HEK293 (cell line): Measurements from ENCODE around the gene TRAPPC12.

Source experiments
- BCL11B ChIP-seq: fragments of 450-650 bp; formaldehyde crosslinking; IDR thresholded peaks from 2 replicates; pipeline ENCODE4 v1.5.1; 2016; ENCODE audit warnings: low read depth, missing biosample characterization, missing genetic modification characterization
- IKZF3 ChIP-seq: fragments of 450-650 bp; IDR thresholded peaks from 2 replicates; pipeline ENCODE4 v1.5.0; 2018; ENCODE audit warnings: missing biosample characterization, mild to moderate bottlenecking, missing genetic modification characterization, moderate library complexity
- YY2 ChIP-seq: fragments of 450-650 bp; formaldehyde crosslinking; IDR thresholded peaks from 2 replicates; pipeline ENCODE4 v1.5.1; 2016; ENCODE audit warnings: missing biosample characterization, missing genetic modification characterization
- ZNF112 ChIP-seq: fragments of 450-650 bp; formaldehyde crosslinking; IDR thresholded peaks from 2 replicates; pipeline ENCODE4 v1.5.0; 2017; ENCODE audit warnings: missing biosample characterization, missing genetic modification characterization
- ZNF133 ChIP-seq: fragments of 450-650 bp; formaldehyde crosslinking; IDR thresholded peaks from 2 replicates; pipeline ENCODE4 v1.5.1; 2016; ENCODE audit warnings: missing biosample characterization, missing genetic modification characterization
- ZNF19 ChIP-seq: fragments of 450-650 bp; formaldehyde crosslinking; IDR thresholded peaks from 2 replicates; pipeline ENCODE4; 2016; ENCODE audit warnings: missing biosample characterization, missing genetic modification characterization, low read depth
- ZNF202 ChIP-seq: fragments of 450-650 bp; formaldehyde crosslinking; IDR thresholded peaks from 2 replicates; pipeline ENCODE4 v1.5.1; 2016; ENCODE audit warnings: missing biosample characterization, missing genetic modification characterization, borderline replicate concordance
- ZNF37A ChIP-seq: fragments of 450-650 bp; IDR thresholded peaks from 2 replicates; pipeline ENCODE4 v1.5.1; 2018; ENCODE audit warnings: missing biosample characterization, missing genetic modification characterization
- ZNF398 ChIP-seq: fragments of 450-650 bp; formaldehyde crosslinking; IDR thresholded peaks from 2 replicates; pipeline ENCODE4 v1.5.1; 2017; ENCODE audit warnings: missing biosample characterization, missing genetic modification characterization
- ZNF571 ChIP-seq: fragments of 450-650 bp; formaldehyde crosslinking; IDR thresholded peaks from 2 replicates; pipeline ENCODE4 v1.5.0; 2017; ENCODE audit warnings: missing biosample characterization, missing genetic modification characterization
- ZNF624 ChIP-seq: fragments of 450-650 bp; formaldehyde crosslinking; IDR thresholded peaks from 2 replicates; pipeline ENCODE4 v1.5.1; 2017; ENCODE audit warnings: missing biosample characterization, missing genetic modification characterization
- ZNF830 ChIP-seq: fragments of 450-650 bp; IDR thresholded peaks from 2 replicates; pipeline ENCODE4 v1.5.0; 2018; ENCODE audit warnings: missing biosample characterization, missing genetic modification characterization, low read depth, mild to moderate bottlenecking, moderate library complexity
- ZSCAN4 ChIP-seq: fragments of 450-650 bp; formaldehyde crosslinking; IDR thresholded peaks from 2 replicates; pipeline ENCODE4 v1.5.1; 2017; ENCODE audit warnings: missing biosample characterization, missing genetic modification characterization
- TF ChIP-seq, protein P1 (sequence below): fragments of 450-650 bp; formaldehyde crosslinking; IDR thresholded peaks from 2 replicates; pipeline ENCODE4 v1.5.1; 2016; ENCODE audit warnings: missing biosample characterization, missing genetic modification characterization, borderline replicate concordance
- TF ChIP-seq, protein P2 (sequence below): fragments of 450-650 bp; formaldehyde crosslinking; optimal IDR thresholded peaks from 2 replicates; pipeline ENCODE3; 2016; ENCODE audit warnings: missing biosample characterization, mild to moderate bottlenecking, missing genetic modification characterization
- TF ChIP-seq, protein P3 (sequence below): fragments of 450-650 bp; formaldehyde crosslinking; IDR thresholded peaks from 2 replicates; pipeline ENCODE4 v1.5.1; 2016; ENCODE audit warnings: missing biosample characterization, missing genetic modification characterization

The TRAPPC12 gene

DNA sequence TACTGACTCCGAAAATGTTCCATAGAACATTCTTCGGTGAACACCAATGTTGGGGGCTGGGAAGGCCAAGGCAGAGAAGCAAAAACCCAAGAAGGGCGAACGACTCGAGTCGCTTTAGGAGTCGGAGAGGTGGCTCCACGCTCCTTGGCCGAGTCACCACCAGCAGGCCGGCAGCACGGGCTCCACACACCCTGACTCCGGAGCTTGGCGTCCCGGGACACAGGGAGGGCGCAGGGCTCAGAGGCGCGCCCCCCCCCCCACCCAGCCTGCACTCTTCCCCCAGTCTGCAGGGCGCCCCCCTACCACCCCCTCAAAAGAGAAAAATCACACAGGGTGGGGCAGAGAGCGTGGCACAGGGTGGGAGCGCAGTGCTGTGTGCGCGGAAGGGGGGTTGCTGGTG lies 147.4 kb downstream of the TRAPPC12 start (continued):
- TF ChIP-seq, protein P1, sequence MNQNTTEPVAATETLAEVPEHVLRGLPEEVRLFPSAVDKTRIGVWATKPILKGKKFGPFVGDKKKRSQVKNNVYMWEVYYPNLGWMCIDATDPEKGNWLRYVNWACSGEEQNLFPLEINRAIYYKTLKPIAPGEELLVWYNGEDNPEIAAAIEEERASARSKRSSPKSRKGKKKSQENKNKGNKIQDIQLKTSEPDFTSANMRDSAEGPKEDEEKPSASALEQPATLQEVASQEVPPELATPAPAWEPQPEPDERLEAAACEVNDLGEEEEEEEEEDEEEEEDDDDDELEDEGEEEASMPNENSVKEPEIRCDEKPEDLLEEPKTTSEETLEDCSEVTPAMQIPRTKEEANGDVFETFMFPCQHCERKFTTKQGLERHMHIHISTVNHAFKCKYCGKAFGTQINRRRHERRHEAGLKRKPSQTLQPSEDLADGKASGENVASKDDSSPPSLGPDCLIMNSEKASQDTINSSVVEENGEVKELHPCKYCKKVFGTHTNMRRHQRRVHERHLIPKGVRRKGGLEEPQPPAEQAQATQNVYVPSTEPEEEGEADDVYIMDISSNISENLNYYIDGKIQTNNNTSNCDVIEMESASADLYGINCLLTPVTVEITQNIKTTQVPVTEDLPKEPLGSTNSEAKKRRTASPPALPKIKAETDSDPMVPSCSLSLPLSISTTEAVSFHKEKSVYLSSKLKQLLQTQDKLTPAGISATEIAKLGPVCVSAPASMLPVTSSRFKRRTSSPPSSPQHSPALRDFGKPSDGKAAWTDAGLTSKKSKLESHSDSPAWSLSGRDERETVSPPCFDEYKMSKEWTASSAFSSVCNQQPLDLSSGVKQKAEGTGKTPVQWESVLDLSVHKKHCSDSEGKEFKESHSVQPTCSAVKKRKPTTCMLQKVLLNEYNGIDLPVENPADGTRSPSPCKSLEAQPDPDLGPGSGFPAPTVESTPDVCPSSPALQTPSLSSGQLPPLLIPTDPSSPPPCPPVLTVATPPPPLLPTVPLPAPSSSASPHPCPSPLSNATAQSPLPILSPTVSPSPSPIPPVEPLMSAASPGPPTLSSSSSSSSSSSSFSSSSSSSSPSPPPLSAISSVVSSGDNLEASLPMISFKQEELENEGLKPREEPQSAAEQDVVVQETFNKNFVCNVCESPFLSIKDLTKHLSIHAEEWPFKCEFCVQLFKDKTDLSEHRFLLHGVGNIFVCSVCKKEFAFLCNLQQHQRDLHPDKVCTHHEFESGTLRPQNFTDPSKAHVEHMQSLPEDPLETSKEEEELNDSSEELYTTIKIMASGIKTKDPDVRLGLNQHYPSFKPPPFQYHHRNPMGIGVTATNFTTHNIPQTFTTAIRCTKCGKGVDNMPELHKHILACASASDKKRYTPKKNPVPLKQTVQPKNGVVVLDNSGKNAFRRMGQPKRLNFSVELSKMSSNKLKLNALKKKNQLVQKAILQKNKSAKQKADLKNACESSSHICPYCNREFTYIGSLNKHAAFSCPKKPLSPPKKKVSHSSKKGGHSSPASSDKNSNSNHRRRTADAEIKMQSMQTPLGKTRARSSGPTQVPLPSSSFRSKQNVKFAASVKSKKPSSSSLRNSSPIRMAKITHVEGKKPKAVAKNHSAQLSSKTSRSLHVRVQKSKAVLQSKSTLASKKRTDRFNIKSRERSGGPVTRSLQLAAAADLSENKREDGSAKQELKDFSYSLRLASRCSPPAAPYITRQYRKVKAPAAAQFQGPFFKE (tag by site-specific recombination), result no peak
- TF ChIP-seq ZNF830 (tag by site-specific recombination) (no peak), ZNF133 (tag by site-specific recombination) (no peak), ZNF624 (tag by site-specific recombination) (no peak), ZSCAN4 (tag by site-specific recombination) (no peak), YY2 (tag by site-specific recombination) (no peak), ZNF19 (tag by site-specific recombination) (no peak), ZNF202 (tag by site-specific recombination) (no peak), IKZF3 (tag by site-specific recombination) (no peak), ZNF112 (tag by site-specific recombination) (no peak), BCL11B (tag by site-specific recombination) (no peak), ZNF398 (no peak), ZNF571 (tag by site-specific recombination) (no peak), ZNF37A (no peak)
- TF ChIP-seq, protein P2, sequence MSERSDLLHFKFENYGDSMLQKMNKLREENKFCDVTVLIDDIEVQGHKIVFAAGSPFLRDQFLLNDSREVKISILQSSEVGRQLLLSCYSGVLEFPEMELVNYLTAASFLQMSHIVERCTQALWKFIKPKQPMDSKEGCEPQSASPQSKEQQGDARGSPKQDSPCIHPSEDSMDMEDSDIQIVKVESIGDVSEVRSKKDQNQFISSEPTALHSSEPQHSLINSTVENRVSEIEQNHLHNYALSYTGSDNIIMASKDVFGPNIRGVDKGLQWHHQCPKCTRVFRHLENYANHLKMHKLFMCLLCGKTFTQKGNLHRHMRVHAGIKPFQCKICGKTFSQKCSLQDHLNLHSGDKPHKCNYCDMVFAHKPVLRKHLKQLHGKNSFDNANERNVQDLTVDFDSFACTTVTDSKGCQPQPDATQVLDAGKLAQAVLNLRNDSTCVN (tag by site-specific recombination), result no peak
- TF ChIP-seq, protein P3, sequence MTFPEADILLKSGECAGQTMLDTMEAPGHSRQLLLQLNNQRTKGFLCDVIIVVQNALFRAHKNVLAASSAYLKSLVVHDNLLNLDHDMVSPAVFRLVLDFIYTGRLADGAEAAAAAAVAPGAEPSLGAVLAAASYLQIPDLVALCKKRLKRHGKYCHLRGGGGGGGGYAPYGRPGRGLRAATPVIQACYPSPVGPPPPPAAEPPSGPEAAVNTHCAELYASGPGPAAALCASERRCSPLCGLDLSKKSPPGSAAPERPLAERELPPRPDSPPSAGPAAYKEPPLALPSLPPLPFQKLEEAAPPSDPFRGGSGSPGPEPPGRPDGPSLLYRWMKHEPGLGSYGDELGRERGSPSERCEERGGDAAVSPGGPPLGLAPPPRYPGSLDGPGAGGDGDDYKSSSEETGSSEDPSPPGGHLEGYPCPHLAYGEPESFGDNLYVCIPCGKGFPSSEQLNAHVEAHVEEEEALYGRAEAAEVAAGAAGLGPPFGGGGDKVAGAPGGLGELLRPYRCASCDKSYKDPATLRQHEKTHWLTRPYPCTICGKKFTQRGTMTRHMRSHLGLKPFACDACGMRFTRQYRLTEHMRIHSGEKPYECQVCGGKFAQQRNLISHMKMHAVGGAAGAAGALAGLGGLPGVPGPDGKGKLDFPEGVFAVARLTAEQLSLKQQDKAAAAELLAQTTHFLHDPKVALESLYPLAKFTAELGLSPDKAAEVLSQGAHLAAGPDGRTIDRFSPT, result no peak
